Gastrocnemius medialis (tissue), 4 donors: ENCODE measurements around the gene SPAG6. TPM values are rescaled to one million over a fixed set of nuclear protein-coding genes. Genes with fewer than 3 reads are reported as not detected.

ENCODE experiments used
- ATAC-seq, 2 donors: fragments of 150-250 bp; one replicate each; pipeline ENCODE4 v1.9.1; 2016
- DNase-seq, 2 donors: peaks; one replicate each; pipeline ENCODE4 v3.0.0-alpha.2; 2019
- H3K27ac ChIP-seq, 4 donors: fragments of 200-600 bp; sonication (generic); 1 replicate in 1 of 4; 2 replicates in 3 of 4; pipeline ENCODE4 v1.5.1; 2016 to 2018; ENCODE audit warnings: mild to moderate bottlenecking in 2 of 4, moderate library complexity in 1 of 4
- H3K27me3 ChIP-seq, 3 donors: fragments of 200-600 bp; sonication (generic) in 2 of 3; 1 replicate in 1 of 3; 2 replicates in 2 of 3; pipeline versions ENCODE4 v1.5.1 to v1.6.0; 2016 to 2019; ENCODE audit warnings: mild to moderate bottlenecking in 1 of 3, moderate library complexity in 1 of 3
- H3K36me3 ChIP-seq, 2 donors: fragments of 200-600 bp; sonication (generic) in 1 of 2; one replicate each; pipeline ENCODE4 v1.5.1; 2017 to 2018
- H3K4me1 ChIP-seq, 2 donors: fragments of 200-600 bp; sonication (generic) in 1 of 2; one replicate each; pipeline ENCODE4 v1.5.1; 2016 to 2017; ENCODE audit warnings: mild to moderate bottlenecking in 2 of 2
- H3K4me3 ChIP-seq, 4 donors: fragments of 200-600 bp; sonication (generic) in 3 of 4; 1 replicate in 1 of 4; 2 replicates in 3 of 4; pipeline ENCODE4 v1.5.1; 2016 to 2019; ENCODE audit warnings: mild to moderate bottlenecking in 2 of 4
- H3K9me3 ChIP-seq, 3 donors: fragments of 200-600 bp; sonication (generic) in 2 of 3; 1 replicate in 1 of 3; 2 replicates in 2 of 3; pipeline ENCODE4 v1.5.1; 2016 to 2019
- POLR2A ChIP-seq, 2 donors: fragments of 450-650 bp; IDR thresholded peaks; one replicate each; pipeline ENCODE4 v1.6.1; 2017; ENCODE audit warnings: antibody characterized with exemption in 2 of 2, mild to moderate bottlenecking in 2 of 2, moderate library complexity in 2 of 2
- in situ Hi-C, 4 donors: fragments of 200-750 bp; cut with MboI; loops; one replicate each; pipeline versions ENCODE4 v1.15.0 to v1.8.0; 2017; ENCODE audit warnings: low sequenced_read_pairs in 4 of 4
- intact Hi-C: fragments of 100-400 bp; cut with DNase I; formaldehyde crosslinking; loops from one replicate; pipeline ENCODE4 v1.15.1; 2023; ENCODE audit warnings: low total_unique reads
- total RNA-seq, 4 donors: library from RNA; depleted of rRNA; stranded (reverse); fragments of >200 nt; gene quantifications; one replicate each; pipeline versions ENCODE4 v1.1.0 to v1.2.3, GENCODE V29; 2016
- TF ChIP-seq, protein P1 (sequence below), 5 experiments: fragments of 450-650 bp in 3 of 5; fragments of 200-600 bp in 2 of 5; sonication (generic) in 2 of 5; IDR thresholded peaks in 4 of 5; conservative IDR thresholded peaks in 1 of 5; 1 replicate in 4 of 5; 2 replicates in 1 of 5; pipeline ENCODE4 v1.5.1; 2016 to 2019; ENCODE audit warnings: antibody characterized with exemption in 5 of 5, mild to moderate bottlenecking in 3 of 5, moderate library complexity in 3 of 5

Gene SPAG6
- total RNA-seq, 4 donors from 2014 or later: 0.12 TPM; not detected in 3

DNA sequence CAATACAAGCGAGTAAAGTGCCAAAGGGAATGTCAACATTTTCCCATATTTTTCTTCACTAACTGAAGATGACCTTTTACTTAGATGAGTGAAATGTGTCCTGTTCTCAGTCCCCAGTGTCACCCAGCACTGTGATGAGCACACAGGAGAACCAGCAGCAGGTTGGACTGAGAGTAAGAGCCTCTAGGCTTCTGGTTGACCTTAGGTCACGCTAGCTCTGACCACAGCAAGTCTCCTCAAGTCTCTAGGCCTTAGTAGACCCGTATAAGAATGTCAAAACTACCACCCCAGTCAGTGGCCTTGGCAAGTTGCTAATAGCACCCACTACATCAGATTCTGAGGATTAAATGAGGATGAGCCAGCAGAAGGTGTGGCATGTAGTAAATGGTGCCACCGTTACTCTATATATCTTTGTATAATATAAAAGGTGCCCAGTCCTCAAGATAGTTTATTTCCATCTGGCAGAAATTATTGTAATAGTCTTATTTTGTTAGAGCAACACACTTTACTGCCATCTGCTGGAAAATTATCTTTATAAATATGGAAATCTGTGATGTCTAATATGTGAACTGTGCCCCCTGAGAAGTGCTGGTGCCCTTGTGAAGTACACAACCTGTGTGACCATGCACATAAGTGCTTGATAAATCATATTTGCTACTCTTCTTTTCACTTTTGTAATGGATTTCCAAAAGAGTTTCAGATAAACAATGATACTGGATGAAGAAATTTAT, 75.7 kb downstream of the SPAG6 start:
- Histone ChIP-seq H3K27ac (no peak overlapping the region), H3K36me3 (no peaks in the 10 kb centered on the region), H3K27me3 (no peaks in the 10 kb centered on the region), H3K4me3 (no peak overlapping the region), H3K9me3 (no peaks in the 10 kb centered on the region), H3K4me1 (no peaks in the 10 kb centered on the region)
- DNase-seq (no peak), ATAC-seq (no peak)
- intact Hi-C loops (no loop called here), in situ Hi-C loops (no loop called here)
- TF ChIP-seq, protein P1, sequence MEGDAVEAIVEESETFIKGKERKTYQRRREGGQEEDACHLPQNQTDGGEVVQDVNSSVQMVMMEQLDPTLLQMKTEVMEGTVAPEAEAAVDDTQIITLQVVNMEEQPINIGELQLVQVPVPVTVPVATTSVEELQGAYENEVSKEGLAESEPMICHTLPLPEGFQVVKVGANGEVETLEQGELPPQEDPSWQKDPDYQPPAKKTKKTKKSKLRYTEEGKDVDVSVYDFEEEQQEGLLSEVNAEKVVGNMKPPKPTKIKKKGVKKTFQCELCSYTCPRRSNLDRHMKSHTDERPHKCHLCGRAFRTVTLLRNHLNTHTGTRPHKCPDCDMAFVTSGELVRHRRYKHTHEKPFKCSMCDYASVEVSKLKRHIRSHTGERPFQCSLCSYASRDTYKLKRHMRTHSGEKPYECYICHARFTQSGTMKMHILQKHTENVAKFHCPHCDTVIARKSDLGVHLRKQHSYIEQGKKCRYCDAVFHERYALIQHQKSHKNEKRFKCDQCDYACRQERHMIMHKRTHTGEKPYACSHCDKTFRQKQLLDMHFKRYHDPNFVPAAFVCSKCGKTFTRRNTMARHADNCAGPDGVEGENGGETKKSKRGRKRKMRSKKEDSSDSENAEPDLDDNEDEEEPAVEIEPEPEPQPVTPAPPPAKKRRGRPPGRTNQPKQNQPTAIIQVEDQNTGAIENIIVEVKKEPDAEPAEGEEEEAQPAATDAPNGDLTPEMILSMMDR (IDR thresholded peaks at IDR 0.05 in 4 of 5, conservative IDR thresholded peaks at IDR 0.05 in 1 of 5): no peak
- TF ChIP-seq POLR2A (IDR thresholded peaks at IDR 0.05): no peak

DNA sequence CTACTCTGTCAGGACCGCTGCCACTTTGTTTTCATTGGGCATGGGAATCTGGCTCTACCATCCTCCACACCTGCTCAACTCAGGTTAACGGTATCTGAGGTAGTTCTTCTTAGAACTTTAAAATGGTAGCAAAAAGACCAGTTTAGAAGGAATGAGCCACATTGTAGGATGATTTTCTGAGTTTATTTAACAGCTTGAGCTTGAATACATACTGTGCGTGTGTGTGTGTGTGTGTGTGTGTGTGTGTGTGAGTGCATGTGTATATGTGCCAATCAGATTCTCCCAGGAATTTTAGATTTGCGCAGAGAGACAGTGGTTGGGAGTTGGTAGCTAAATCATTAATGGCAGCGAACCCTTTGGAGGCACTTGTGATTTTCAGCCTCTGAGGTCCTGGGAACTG, 81.4 kb downstream of the SPAG6 start:
- DNase-seq: no peak
- H3K36me3 ChIP-seq: no peaks in the 10 kb centered on the region
- H3K4me1 ChIP-seq: peaks cover 9 to 20% of the 10 kb centered on the region in 2 donors
- no peaks in the 10 kb centered on the region for H3K9me3 ChIP-seq
- in situ Hi-C loops (loop anchor here in 1 of 4 donors (25.0 kb wide), 1 partner anchor 189 kb away; no protein-coding TSS in a partner anchor), intact Hi-C loops (no loop called here)
- TF ChIP-seq, protein P1 (IDR thresholded peaks at IDR 0.05 in 4 of 5, conservative IDR thresholded peaks at IDR 0.05 in 1 of 5): no peak
- no peak for TF ChIP-seq POLR2A (IDR thresholded peaks at IDR 0.05)
- H3K27me3 ChIP-seq: no peaks in the 10 kb centered on the region
- H3K4me3 ChIP-seq: no peak overlapping the region
- H3K27ac ChIP-seq: no peak overlapping the region
- no peak for ATAC-seq

DNA sequence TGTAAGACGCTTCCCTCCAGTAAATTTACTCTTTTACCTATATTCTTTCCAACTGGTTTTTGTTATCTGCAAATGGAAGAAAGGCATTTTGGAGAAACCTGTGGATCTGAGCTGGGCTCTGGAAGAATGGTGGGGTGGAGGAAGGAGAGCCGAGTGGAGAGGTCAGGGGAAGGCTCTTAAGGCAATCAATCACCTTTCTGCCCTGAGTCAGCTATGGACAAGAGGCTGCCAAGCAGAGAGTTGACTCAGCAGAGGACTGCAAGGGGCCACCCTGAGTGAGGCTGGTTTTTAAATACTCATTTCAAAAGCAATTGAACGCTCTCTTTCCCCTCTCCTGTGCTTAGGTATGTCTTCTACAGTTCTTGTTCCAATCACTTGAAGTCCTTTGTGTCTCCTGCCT, 81.8 kb downstream of the SPAG6 start:
- no peaks in the 10 kb centered on the region for H3K9me3 ChIP-seq
- TF ChIP-seq, protein P1 (IDR thresholded peaks at IDR 0.05 in 4 of 5, conservative IDR thresholded peaks at IDR 0.05 in 1 of 5): no peak
- no peak for TF ChIP-seq POLR2A (IDR thresholded peaks at IDR 0.05)
- H3K27ac ChIP-seq: no peak overlapping the region
- H3K36me3 ChIP-seq: no peaks in the 10 kb centered on the region
- H3K27me3 ChIP-seq: no peaks in the 10 kb centered on the region
- H3K4me3 ChIP-seq: no peak overlapping the region
- DNase-seq (no peak), ATAC-seq (no peak)
- in situ Hi-C loops (loop anchor here in 1 of 4 donors (25.0 kb wide), 1 partner anchor 190 kb away; no protein-coding TSS in a partner anchor), intact Hi-C loops (no loop called here)
- H3K4me1 ChIP-seq: peaks cover 9 to 20% of the 10 kb centered on the region in 2 donors

GRCh38 chr10:22427890-22428571, 82.7 kb downstream of the SPAG6 start:
- no peaks in the 10 kb centered on the region for H3K9me3 ChIP-seq
- in situ Hi-C loops: loop anchor here in 1 of 4 donors (25.0 kb wide), 1 partner anchor 191 kb away; no protein-coding TSS in a partner anchor
- H3K4me3 ChIP-seq: no peak overlapping the region
- DNase-seq (no peak), ATAC-seq (peak; percentile 78 to 88)
- peaks cover 9 to 20% of the 10 kb centered on the region in 2 donors for H3K4me1 ChIP-seq
- TF ChIP-seq POLR2A (IDR thresholded peaks at IDR 0.05): no peak
- TF ChIP-seq, protein P1 (IDR thresholded peaks at IDR 0.05 in 4 of 5, conservative IDR thresholded peaks at IDR 0.05 in 1 of 5): no peak
- no peaks in the 10 kb centered on the region for H3K36me3 ChIP-seq
- intact Hi-C loops: no loop called here
- no peaks in the 10 kb centered on the region for H3K27me3 ChIP-seq
- no peak overlapping the region for H3K27ac ChIP-seq
